Subcutaneous adipose tissue (tissue), 4 donors: ENCODE data around the gene SIRT6. TPM values are rescaled to one million over a fixed set of nuclear protein-coding genes. Genes with fewer than 3 reads are reported as not detected.

ENCODE experiments used
- total RNA-seq, 4 donors: library from RNA; depleted of rRNA; stranded (reverse); fragments of >200 nt; gene quantifications; one replicate each; pipeline ENCODE4 v1.1.0, GENCODE V29; 2016
- TF ChIP-seq, protein P1 (sequence below): fragments of 450-650 bp; IDR thresholded peaks from one replicate; pipeline ENCODE4 v1.5.1; 2016; ENCODE audit warnings: low read depth, mild to moderate bottlenecking, control low read depth, antibody characterized with exemption, moderate library complexity

SIRT6 gene
- total RNA-seq, 4 donors from 2014 or later, result 12.6 to 28.3 (median 15.6) TPM

DNA sequence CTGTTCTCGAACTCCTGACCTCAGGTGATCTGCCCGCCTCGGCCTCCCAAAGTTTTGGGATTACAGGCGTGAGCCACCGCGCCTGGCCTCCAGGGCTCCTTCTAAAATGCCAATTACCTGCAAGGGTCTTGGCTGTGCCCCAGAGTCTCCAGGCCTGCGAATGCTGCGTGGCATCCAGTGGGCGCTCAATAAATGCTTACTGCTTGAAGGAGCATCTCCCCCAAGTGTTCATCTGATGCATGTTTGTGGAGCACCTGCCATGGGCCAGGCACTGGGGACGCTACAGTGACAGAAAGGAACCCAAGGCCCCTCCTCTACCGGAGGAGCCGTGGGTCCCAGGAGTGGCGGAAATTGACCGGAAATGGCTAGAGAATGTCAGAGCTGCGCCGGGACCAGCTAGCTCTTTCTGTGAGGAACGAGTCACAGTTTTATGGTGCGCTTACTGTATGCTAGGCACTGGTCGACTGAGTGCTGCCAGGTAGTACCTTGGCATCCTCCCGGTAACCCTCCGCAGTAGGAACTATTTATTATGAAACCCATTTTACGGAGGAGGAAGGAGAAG lies 14.3 kb upstream of the SIRT6 start:
- TF ChIP-seq, protein P1, sequence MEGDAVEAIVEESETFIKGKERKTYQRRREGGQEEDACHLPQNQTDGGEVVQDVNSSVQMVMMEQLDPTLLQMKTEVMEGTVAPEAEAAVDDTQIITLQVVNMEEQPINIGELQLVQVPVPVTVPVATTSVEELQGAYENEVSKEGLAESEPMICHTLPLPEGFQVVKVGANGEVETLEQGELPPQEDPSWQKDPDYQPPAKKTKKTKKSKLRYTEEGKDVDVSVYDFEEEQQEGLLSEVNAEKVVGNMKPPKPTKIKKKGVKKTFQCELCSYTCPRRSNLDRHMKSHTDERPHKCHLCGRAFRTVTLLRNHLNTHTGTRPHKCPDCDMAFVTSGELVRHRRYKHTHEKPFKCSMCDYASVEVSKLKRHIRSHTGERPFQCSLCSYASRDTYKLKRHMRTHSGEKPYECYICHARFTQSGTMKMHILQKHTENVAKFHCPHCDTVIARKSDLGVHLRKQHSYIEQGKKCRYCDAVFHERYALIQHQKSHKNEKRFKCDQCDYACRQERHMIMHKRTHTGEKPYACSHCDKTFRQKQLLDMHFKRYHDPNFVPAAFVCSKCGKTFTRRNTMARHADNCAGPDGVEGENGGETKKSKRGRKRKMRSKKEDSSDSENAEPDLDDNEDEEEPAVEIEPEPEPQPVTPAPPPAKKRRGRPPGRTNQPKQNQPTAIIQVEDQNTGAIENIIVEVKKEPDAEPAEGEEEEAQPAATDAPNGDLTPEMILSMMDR, result no peak

DNA sequence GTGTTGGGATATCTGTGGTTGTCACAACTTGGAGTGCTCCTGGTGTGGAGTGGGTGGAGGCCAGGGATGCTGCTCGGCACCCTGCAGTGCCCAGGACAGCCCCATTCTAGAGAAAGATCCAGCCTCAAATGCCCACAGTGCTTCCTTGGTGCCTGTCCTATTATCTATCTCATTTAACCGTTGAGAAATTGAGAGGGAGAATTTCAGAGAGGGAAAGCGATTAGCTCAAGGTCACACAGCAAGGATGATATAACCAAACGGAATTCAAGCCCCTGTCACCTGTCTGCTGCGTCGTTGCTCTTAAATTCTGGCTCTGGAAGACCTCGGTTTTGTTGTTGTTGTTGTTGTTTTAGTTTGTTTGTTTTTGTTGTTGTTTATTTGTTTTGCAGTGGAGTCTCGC lies 13.6 kb upstream of the SIRT6 start:
- TF ChIP-seq, protein P1, result no peak

DNA sequence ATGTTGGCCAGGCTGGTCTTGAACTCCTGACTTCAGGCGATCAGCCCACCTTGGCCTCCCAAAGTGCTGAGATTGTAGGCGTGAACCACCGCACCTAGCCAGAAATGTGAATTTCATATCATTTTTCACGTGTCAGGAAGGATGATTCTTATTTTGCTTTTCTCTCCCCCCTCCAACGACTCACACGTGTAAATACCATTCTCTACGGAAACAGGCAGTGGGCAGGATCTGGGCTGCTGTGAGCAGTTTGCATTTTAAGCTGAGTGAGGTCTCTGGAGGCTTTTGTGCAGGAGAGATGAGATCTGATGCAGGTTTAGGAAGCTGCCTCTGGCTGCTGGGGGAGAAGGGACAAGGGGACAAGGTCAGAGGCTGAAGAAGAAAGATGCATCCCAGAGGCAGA lies 12.0 kb upstream of the SIRT6 start:
- TF ChIP-seq, protein P1, result no peak

DNA sequence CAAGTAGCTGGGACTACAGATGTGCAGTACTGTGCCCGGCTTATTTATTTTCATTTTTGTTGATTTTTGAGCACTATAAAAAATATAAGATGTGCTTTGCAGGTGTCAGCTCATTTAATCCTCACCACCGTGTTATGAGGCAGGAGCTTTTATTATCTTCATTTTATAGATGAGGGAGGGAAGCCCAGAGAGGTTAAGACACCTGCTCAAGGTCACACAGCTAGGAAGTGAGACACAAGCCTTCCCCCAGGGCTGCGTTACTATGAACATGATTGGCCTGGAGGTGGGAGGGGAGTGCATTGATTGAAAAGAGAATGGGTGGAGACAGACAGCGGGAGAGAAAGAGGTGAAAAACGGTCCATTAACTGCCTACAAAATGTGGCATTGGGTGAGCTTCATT lies 7.3 kb upstream of the SIRT6 start:
- TF ChIP-seq, protein P1, result no peak

DNA sequence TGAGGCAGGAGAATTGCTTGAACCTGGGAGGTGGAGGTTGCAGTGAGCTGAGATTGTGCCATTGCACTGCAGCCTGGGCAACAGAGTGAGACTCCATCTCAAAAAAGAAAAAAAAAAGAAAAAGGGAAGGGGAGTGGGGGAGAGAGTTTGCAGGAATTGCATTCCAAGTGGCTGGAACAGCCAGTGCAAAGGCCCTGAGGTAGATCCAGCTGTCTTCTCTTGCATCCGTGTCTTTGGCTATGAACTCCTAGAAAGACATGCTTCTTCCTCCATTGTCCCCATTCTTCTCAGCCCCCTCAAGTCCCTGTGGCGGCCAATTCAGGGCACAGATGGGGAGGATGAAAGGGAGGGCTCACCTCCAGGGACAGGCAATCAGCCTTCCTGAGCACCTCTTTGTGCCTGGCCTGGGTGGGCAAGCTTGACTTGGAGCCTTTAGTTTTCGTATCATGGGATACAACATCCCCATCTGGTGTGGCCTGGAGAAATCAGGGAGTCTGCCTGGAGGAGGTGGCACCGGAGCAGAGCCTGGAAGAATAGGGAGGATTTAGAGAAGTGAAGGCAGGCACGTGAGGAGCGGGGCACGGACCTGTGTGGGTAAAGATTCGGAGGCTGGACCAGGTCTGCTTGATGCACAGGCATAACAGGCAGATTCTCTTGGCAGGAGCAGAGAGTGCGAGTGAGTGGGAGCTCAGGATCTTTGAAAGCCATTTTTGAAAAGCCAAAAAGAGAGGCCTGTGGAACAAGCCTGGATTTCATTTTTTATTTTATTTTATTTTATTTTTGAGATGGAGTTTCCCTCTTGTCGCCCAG lies 5.2 kb upstream of the SIRT6 start:
- TF ChIP-seq, protein P1, result no peak

DNA sequence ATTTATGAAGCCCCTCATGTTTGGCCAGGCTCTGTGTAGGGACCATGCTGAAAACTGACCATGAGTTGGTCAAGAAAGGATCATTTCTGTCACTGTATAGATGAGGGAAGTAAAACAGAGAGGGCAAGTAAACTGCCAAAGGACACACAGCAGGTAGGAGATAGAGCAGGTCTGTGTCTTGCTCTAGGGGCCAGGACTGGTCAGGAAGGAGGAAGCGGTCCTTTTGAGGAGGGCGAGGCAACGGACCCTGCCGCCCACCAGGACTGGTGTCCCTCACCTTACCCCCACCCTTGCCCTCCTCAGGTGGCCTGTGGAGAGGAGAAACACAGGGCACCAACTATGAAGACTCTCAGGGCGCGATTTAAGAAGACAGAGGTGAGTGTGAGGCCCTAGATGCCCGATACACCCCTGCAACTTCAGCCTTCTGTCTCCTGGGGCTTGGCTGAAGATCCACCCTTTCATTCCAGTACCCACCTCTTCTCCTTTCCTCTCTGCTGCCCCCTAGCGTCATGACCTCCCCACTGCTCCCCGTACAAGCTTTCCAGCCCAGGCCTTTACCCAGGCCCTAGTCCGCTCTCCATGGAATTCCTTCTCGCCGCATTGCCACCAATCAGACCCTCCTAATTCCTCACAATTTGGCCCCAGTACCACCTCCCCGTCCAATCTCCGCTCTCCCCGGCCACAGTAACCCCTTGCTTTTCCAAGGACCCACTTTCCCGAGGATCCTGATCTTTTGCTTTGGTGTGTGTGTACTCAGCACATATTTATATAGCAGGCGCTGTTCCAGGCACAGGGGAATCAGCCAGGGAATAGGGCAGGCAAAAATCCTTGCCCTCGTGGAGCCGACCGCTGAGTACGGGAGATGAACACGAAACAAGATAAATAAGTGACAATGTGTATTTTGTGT lies 4.0 kb upstream of the SIRT6 start:
- TF ChIP-seq, protein P1, result no peak
